ENCODE data around the gene ATXN10.
"Not testable (repeated sequence)": the region's sequence is repeated elsewhere in the genome, so short reads cannot be mapped to it uniquely, and the experiment has no call there.

ATXN10 gene, protein sequence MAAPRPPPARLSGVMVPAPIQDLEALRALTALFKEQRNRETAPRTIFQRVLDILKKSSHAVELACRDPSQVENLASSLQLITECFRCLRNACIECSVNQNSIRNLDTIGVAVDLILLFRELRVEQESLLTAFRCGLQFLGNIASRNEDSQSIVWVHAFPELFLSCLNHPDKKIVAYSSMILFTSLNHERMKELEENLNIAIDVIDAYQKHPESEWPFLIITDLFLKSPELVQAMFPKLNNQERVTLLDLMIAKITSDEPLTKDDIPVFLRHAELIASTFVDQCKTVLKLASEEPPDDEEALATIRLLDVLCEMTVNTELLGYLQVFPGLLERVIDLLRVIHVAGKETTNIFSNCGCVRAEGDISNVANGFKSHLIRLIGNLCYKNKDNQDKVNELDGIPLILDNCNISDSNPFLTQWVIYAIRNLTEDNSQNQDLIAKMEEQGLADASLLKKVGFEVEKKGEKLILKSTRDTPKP

DNA sequence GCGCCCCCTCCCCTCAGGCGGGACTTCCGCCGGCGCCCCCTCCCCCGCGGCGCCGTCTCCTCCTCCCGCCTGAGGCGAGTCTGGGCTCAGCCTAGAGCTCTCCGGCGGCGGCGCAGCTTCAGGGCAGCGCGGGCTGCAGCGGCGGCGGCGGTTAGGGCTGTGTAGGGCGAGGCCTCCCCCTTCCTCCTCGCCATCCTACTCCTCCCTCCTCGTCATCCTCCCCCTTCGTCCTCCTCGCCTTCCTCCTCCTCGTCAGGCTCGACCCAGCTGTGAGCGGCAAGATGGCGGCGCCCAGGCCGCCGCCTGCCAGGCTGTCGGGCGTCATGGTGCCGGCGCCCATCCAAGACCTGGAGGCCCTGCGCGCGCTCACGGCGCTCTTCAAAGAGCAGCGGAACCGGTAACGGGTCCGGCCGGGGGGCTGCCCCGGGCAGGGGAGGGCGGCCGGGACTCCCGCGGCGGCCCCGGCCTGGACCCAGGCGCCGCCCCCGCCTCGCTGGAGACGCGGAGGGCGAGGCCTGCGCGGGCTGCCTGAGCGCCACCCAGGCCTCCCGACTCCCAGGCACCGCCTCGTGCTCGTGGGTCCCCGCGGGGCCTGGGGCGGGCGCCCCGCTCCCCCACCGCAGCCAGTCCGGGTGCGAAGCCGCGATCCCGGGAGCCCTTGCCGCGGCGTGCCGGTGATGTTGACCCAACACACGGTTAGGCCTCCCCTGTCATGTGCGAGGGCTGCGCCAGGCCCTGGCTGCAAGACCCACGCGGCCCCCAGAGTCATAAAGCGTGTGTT, at the start of gene ATXN10:
Gene ATXN10 (plus strand): TSS at position 52 of the 781 bp plus-strand sequence. CDS start 230 bp downstream, at position 282.
- H3K4me1 ChIP-seq (ENCODE audit: control insufficient read depth, insufficient read depth, low read length), result peaks cover 9% of the 10 kb centered on the region
- H3K4me3 ChIP-seq (ENCODE audit: low read length), result peak within 1 kb of the TSS; percentile 48
- no peaks in the 10 kb centered on the region for H3K27me3 ChIP-seq (ENCODE audit: control insufficient read depth, insufficient read depth, low read length)

DNA sequence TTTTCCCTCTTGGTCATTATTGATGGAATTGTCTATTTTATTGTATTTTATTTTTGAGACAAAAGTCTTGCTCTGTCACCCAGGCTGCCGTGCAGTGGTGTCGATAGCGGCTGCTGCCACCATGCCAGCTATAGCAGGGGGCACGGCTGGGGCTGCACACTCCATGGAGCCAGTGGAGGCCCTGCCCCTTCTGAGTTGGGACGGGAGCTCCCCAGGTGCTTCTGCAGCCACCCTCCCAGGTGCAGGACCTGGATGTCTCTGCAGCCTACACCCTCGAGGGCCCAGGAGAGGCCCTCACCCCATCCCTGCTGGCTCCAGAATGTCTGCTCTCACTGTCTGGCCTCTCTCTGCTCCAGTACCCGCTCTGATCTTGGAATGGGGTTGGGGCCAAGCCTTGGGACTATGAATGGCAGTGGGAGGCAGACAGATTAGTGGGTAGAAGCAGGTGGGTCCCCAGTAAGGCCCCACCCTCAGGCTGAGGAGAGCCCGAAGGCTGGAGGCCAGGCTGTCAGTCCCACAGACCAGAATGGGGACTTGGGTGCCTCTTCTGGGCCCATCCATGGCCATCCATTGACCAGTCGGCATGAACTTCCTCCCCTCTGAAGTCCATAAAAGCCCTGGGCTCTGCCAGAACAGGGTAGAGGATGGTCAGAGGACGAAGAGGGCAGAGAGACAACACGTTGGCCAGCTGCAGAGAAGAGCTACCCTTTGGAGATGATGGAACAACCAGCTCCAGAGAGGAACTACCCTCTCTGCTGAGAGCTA, 49.6 kb upstream of the ATXN10 start:
- Histone ChIP-seq H3K9me3 (ENCODE audit: control insufficient read depth, low read length) (no peaks in the 10 kb centered on the region), H3K4me1 (ENCODE audit: control insufficient read depth, insufficient read depth, low read length) (peaks cover 4% of the 10 kb centered on the region), H3K4me3 (ENCODE audit: low read length) (no peak overlapping the region), H3K9ac (ENCODE audit: low read length) (no peak overlapping the region), H3K36me3 (ENCODE audit: control insufficient read depth, insufficient read depth, low read length) (no peaks in the 10 kb centered on the region), H3K27me3 (ENCODE audit: control insufficient read depth, insufficient read depth, low read length) (peaks cover 8% of the 10 kb centered on the region)

More for the DNA sequence above, at the start of gene ATXN10:
- H3K9me3 ChIP-seq (ENCODE audit: control insufficient read depth, low read length), result no peaks in the 10 kb centered on the region
- H3K36me3 ChIP-seq (ENCODE audit: control insufficient read depth, insufficient read depth, low read length), result no peaks in the 10 kb centered on the region
- peak within 1 kb of the TSS; percentile 79 for H3K9ac ChIP-seq (ENCODE audit: low read length)

DNA sequence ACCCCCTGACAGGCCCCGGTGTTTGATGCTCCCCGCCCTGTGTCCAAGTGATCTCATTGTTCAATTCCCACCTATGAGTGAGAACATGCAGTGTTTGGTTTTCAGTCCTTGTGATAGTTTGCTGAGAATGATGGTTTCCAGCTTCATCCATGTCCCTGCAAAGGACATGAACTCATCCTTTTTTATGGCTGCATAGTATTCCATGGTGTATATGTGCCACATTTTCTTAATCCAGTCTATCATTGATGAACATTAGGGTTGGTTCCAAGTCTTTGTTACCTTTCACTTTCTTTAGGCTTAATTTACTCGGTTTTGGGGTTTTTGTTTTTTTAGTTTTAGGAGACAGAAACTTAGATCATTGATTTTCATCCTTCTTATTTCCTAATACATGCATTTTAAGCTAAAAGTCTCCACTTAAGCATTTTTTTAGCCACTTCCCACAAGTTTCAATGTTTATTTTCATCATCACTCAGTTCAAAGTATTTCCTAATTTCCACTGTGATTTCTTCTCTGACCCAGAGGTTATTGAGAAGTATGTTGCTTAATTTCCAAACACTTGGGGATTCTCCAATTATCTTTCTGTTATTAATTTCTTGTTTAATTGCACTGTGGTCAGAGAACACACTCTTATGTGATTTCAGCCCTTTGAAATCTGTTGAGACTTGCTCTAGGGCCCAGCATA, 48.0 kb upstream of the ATXN10 start:
- H3K27me3 ChIP-seq (ENCODE audit: control insufficient read depth, insufficient read depth, low read length); H3K9ac ChIP-seq (ENCODE audit: low read length); H3K9me3 ChIP-seq (ENCODE audit: control insufficient read depth, low read length); H3K4me3 ChIP-seq (ENCODE audit: low read length); H3K36me3 ChIP-seq (ENCODE audit: control insufficient read depth, insufficient read depth, low read length): not testable (repeated sequence)
- H3K4me1 ChIP-seq (ENCODE audit: control insufficient read depth, insufficient read depth, low read length), result peaks cover 14% of the 10 kb centered on the region

DNA sequence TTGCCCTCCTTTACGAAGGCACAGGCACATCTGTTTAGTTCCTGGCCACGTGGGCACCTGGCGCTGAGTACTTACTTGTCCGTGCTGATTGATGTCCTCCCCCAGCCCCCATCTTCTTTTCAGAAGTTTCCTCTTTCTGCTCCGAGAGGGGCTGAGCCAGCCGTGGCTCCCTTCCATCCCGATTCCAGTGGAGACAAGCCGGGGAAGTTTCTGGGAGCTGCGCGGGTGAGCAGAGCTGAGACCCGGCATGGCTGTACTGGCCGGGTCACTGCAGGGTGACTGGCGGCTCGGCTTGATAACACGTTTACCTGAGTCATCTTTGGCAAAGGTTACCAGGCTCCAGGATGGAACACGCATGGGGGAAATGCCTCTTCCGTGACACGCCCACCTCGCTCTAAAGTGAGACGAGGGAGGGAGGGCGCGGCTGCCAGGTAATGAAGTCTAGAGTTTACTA, 45.4 kb upstream of the ATXN10 start:
- Histone ChIP-seq H3K9ac (ENCODE audit: low read length) (no peak overlapping the region), H3K4me1 (ENCODE audit: control insufficient read depth, insufficient read depth, low read length) (peaks cover 17% of the 10 kb centered on the region), H3K36me3 (ENCODE audit: control insufficient read depth, insufficient read depth, low read length) (no peaks in the 10 kb centered on the region), H3K9me3 (ENCODE audit: control insufficient read depth, low read length) (no peaks in the 10 kb centered on the region), H3K4me3 (ENCODE audit: low read length) (peak overlapping the region; percentile 14), H3K27me3 (ENCODE audit: control insufficient read depth, insufficient read depth, low read length) (peaks cover 11% of the 10 kb centered on the region)

DNA sequence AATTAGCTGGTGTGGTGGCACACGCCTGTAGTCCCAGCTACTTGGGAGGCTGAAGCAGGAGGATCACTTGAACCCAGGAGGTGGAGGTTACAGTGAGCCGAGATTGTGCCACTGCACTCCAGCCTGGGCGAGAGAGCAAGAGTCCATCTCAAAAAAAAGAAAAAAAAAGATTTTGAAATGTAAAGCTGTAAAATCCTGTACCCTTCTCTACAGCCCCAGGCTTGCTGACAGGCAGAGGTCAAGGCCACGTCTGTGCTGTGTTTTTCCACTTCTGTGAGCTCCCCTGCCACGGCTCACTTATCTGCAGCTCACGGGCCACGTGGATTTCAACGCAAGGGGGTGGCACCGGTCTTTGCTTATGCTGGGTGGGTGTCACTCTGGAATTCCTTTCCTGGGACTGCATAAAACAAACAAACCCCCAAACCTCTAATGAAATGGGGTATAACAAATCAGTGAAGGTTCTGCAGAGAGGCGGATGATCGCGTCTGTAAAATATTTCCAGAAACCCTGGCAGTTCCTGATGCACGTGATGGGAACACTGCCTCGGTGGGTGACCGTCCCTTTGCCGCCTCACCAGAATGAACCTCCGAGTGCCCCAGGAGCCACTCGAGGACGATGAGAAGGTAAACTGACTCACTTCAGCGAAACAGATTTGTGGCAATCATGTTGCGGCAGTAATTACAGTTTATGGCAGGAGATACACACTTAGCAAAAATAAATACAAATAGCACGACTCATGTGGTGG, 44.0 kb upstream of the ATXN10 start:
- H3K9ac ChIP-seq (ENCODE audit: low read length), result no peak overlapping the region
- peaks cover 21% of the 10 kb centered on the region for H3K4me1 ChIP-seq (ENCODE audit: control insufficient read depth, insufficient read depth, low read length)
- peaks cover 16% of the 10 kb centered on the region for H3K27me3 ChIP-seq (ENCODE audit: control insufficient read depth, insufficient read depth, low read length)
- H3K9me3 ChIP-seq (ENCODE audit: control insufficient read depth, low read length), result no peaks in the 10 kb centered on the region
- no peak overlapping the region for H3K4me3 ChIP-seq (ENCODE audit: low read length)
- no peaks in the 10 kb centered on the region for H3K36me3 ChIP-seq (ENCODE audit: control insufficient read depth, insufficient read depth, low read length)

DNA sequence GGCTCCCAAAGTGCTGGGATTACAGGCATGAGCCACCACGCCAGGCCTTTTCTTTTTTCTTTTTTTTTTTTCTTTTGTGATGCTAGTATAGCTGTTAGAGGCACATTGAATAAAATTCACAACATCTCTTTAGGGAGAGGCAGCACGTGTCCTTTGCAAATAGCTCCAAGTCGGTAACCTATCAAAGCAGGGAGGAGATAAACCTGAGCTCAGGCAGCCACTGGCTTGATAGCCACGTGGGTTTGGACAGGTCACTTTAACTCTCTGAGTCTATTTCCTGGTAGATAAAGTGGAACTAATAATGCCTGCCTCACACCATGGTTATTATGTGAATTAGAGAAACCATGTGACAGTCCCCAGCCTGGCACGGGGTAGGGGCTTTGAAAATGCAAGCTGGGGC, 43.1 kb upstream of the ATXN10 start:
- Histone ChIP-seq H3K4me1 (ENCODE audit: control insufficient read depth, insufficient read depth, low read length) (peaks cover 22% of the 10 kb centered on the region), H3K36me3 (ENCODE audit: control insufficient read depth, insufficient read depth, low read length) (no peaks in the 10 kb centered on the region), H3K27me3 (ENCODE audit: control insufficient read depth, insufficient read depth, low read length) (peaks cover 23% of the 10 kb centered on the region), H3K4me3 (ENCODE audit: low read length) (no peak overlapping the region), H3K9ac (ENCODE audit: low read length) (no peak overlapping the region), H3K9me3 (ENCODE audit: control insufficient read depth, low read length) (no peaks in the 10 kb centered on the region)

DNA sequence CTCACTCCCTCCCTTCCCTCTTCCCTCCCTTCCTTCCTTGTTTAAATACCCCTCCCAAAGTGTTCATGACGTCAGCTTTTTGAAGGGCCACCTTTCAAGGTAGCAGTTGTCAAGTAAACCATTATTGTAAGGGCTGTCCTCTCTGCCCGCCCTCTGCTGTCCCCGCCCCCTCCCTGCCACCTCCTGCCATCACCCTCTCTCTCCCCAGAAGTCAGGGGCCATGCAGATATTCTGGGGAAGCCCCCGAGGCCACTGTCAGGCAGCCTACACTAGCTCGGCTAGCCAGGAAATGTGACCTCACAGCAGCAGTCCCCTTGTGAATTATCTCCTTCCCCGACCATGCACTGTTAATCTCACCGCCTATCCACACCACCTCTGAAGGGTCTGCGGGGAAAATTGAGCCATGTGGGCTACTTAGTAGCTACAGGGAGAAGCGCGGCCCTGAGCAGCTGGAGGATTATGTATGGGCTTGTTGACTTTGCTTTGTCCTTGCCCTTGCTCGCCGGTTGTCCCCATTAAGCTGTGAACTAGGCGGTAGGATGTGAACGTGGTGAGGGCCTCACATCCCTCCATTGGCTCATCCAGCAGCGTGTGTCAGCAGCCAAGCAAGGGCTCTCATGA, 42.1 kb upstream of the ATXN10 start:
- H3K4me3 ChIP-seq (ENCODE audit: low read length), result no peak overlapping the region
- peaks cover 23% of the 10 kb centered on the region for H3K27me3 ChIP-seq (ENCODE audit: control insufficient read depth, insufficient read depth, low read length)
- no peaks in the 10 kb centered on the region for H3K36me3 ChIP-seq (ENCODE audit: control insufficient read depth, insufficient read depth, low read length)
- H3K4me1 ChIP-seq (ENCODE audit: control insufficient read depth, insufficient read depth, low read length), result peaks cover 22% of the 10 kb centered on the region
- H3K9ac ChIP-seq (ENCODE audit: low read length), result no peak overlapping the region
- no peaks in the 10 kb centered on the region for H3K9me3 ChIP-seq (ENCODE audit: control insufficient read depth, low read length)

DNA sequence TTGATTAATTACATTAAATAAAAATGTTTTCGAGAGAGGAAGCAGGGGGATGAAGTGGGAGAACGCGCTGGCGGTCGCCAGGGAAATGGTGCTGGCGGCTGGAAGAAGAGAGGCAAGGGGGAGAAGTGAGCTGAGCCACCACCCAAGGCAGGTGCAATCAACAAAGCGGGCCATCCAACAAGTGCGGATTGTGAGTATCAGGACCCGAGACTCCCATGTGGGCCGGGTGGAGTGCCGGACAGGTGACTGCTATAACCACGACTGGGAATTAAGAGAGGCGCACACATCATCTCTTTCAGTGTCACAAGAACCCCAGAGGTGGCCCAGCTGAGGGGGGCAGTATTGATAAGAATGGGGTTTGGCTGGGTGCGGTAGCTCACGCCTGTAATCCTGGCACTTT, 41.2 kb upstream of the ATXN10 start:
- no peaks in the 10 kb centered on the region for H3K9me3 ChIP-seq (ENCODE audit: control insufficient read depth, low read length)
- H3K27me3 ChIP-seq (ENCODE audit: control insufficient read depth, insufficient read depth, low read length), result peaks cover 18% of the 10 kb centered on the region
- no peak overlapping the region for H3K4me3 ChIP-seq (ENCODE audit: low read length)
- peaks cover 22% of the 10 kb centered on the region for H3K4me1 ChIP-seq (ENCODE audit: control insufficient read depth, insufficient read depth, low read length)
- no peaks in the 10 kb centered on the region for H3K36me3 ChIP-seq (ENCODE audit: control insufficient read depth, insufficient read depth, low read length)
- no peak overlapping the region for H3K9ac ChIP-seq (ENCODE audit: low read length)

DNA sequence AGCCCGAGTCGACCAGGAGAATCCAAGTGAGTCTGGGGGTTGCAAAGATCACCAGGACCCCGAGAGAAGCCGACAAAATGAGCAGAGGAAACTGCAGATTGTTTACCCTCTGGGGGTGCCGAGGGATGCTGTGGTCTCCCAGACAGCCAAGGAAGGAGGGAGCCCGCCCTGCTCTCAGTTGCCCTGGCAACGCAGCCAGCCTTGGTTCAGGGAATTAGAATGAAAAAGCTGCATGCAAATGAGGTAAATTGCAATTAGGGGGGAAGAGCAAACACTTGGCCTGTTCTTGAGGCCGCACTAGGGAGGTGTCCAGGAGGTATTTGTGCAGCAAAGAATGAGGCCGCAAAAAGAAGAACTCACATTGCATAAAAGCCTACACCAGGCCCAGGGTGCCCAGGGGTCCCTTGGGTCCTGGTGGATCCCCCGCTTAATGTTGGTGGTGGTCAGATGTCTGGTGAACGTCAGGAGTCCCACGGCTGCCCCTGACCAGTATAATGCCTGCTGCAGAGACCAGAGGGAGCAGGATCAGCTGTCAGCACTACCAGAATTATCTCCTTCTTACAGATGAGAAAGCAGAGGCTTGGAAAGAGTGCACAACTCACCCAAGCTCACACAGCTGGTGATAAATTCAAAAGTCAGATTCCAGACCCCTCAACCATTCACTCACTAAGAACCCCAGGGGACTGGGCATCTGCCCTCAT, 40.3 kb upstream of the ATXN10 start:
- Histone ChIP-seq H3K9ac (ENCODE audit: low read length) (no peak overlapping the region), H3K9me3 (ENCODE audit: control insufficient read depth, low read length) (no peaks in the 10 kb centered on the region), H3K36me3 (ENCODE audit: control insufficient read depth, insufficient read depth, low read length) (no peaks in the 10 kb centered on the region), H3K27me3 (ENCODE audit: control insufficient read depth, insufficient read depth, low read length) (peaks cover 17% of the 10 kb centered on the region), H3K4me1 (ENCODE audit: control insufficient read depth, insufficient read depth, low read length) (peaks cover 18% of the 10 kb centered on the region), H3K4me3 (ENCODE audit: low read length) (no peak overlapping the region)

DNA sequence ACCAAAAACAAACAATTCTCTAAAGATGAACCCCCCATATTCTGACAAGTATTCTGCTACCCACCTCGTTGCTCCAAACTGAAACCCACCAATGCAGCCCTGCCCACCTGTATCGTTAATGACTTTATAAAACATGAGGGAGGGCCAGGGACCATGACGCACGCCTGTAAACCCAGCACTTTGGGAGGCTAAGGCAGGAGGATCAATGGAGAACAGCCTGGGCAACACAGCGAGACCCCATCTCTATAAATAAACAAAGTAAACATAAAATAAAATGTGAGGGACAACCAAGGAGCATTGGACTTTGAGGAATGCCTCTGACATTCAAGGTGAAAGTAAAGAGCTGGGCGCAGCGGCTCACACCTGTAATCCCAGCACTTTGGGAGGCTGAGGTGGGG, 39.8 kb upstream of the ATXN10 start:
- H3K9me3 ChIP-seq (ENCODE audit: control insufficient read depth, low read length), result no peaks in the 10 kb centered on the region
- no peaks in the 10 kb centered on the region for H3K36me3 ChIP-seq (ENCODE audit: control insufficient read depth, insufficient read depth, low read length)
- no peak overlapping the region for H3K9ac ChIP-seq (ENCODE audit: low read length)
- H3K27me3 ChIP-seq (ENCODE audit: control insufficient read depth, insufficient read depth, low read length), result peaks cover 17% of the 10 kb centered on the region
- H3K4me3 ChIP-seq (ENCODE audit: low read length), result no peak overlapping the region
- H3K4me1 ChIP-seq (ENCODE audit: control insufficient read depth, insufficient read depth, low read length), result peaks cover 18% of the 10 kb centered on the region
